Suprapubic skin (tissue), 4 donors: ENCODE data around the gene ATP6V1D. TPM values are rescaled to one million over a fixed set of nuclear protein-coding genes. Genes with fewer than 3 reads are reported as not detected.

Experiments
- DNase-seq, 2 donors: peaks; one replicate each; pipeline ENCODE4 v3.0.0-alpha.2; 2019; ENCODE audit warnings: low spot score in 2 of 2
- H3K27ac ChIP-seq: fragments of 200-600 bp; sonication (generic); one replicate; pipeline ENCODE4 v1.5.1; 2019
- H3K27me3 ChIP-seq: fragments of 200-600 bp; sonication (generic); one replicate; pipeline ENCODE4 v1.5.1; 2019
- H3K36me3 ChIP-seq: fragments of 200-600 bp; sonication (generic); one replicate; pipeline ENCODE4 v1.5.1; 2019
- H3K4me1 ChIP-seq: fragments of 200-600 bp; sonication (generic); one replicate; pipeline ENCODE4 v1.5.1; 2019
- H3K4me3 ChIP-seq: fragments of 200-600 bp; sonication (generic); one replicate; pipeline ENCODE4 v1.5.1; 2019; ENCODE audit warnings: mild to moderate bottlenecking
- H3K9me3 ChIP-seq: fragments of 200-600 bp; sonication (generic); one replicate; pipeline ENCODE4 v1.5.1; 2019
- CTCF ChIP-seq, 2 donors: fragments of 200-600 bp in 1 of 2; fragments of 450-650 bp in 1 of 2; sonication (generic) in 1 of 2; IDR thresholded peaks; one replicate each; pipeline ENCODE4 v1.5.1; 2016 to 2019; ENCODE audit warnings: antibody characterized with exemption in 2 of 2, mild to moderate bottlenecking in 1 of 2, moderate library complexity in 1 of 2
- EP300 ChIP-seq: sonication (generic); formaldehyde crosslinking; IDR thresholded peaks from one replicate; pipeline ENCODE4 v1.6.1; 2017; ENCODE audit warnings: antibody characterized with exemption
- POLR2A ChIP-seq, 2 donors: fragments of 450-650 bp; IDR thresholded peaks; one replicate each; pipeline ENCODE4 v1.6.1; 2017; ENCODE audit warnings: antibody characterized with exemption in 2 of 2, mild to moderate bottlenecking in 2 of 2, moderate library complexity in 2 of 2
- POLR2AphosphoS5 ChIP-seq, 3 donors: sonication (generic); formaldehyde crosslinking; IDR thresholded peaks; one replicate each; pipeline ENCODE4 v1.6.1; 2017; ENCODE audit warnings: antibody characterized with exemption in 3 of 3
- WGBS: methylation state at CpG from one replicate; pipeline ENCODE4 v1.1.5; 2018; 5-methylcytosine and 5-hydroxymethylcytosine counted together
- total RNA-seq, 4 donors: library from RNA; depleted of rRNA; stranded (reverse); fragments of >200 nt; gene quantifications; one replicate each; pipeline ENCODE4 v1.1.0, GENCODE V29; 2016

ATP6V1D gene
- total RNA-seq, 4 donors from 2014 or later, result 61.0 to 100 (median 83.1) TPM

GRCh38 chr14:67319142-67319541 is 40.5 kb downstream of the ATP6V1D start:
- H3K9me3 ChIP-seq, result no peaks in the 10 kb centered on the region
- no peak overlapping the region for H3K27ac ChIP-seq
- DNase-seq, result no peak
- H3K36me3 ChIP-seq, result peaks cover 72% of the 10 kb centered on the region
- no peak overlapping the region for H3K4me3 ChIP-seq
- no peaks in the 10 kb centered on the region for H3K4me1 ChIP-seq
- no peaks in the 10 kb centered on the region for H3K27me3 ChIP-seq
- no peak for TF ChIP-seq EP300
- no peak for TF ChIP-seq POLR2AphosphoS5 (IDR thresholded peaks at IDR 0.05)
- TF ChIP-seq POLR2A (IDR thresholded peaks at IDR 0.05), result no peak
- TF ChIP-seq CTCF (IDR thresholded peaks at IDR 0.05), result no peak

- H3K27ac ChIP-seq, result no peak overlapping the region
- DNase-seq, result no peak
- no peaks in the 10 kb centered on the region for H3K27me3 ChIP-seq
- TF ChIP-seq POLR2A (IDR thresholded peaks at IDR 0.05), result no peak
- TF ChIP-seq CTCF (IDR thresholded peaks at IDR 0.05), result no peak
- no peak for TF ChIP-seq EP300
- TF ChIP-seq POLR2AphosphoS5 (IDR thresholded peaks at IDR 0.05), result no peak
- H3K4me1 ChIP-seq, result no peaks in the 10 kb centered on the region
- 69% methylated on average over 1 of the region's 1 CpG for WGBS
- no peaks in the 10 kb centered on the region for H3K9me3 ChIP-seq
- no peak overlapping the region for H3K4me3 ChIP-seq
- peaks cover 70% of the 10 kb centered on the region for H3K36me3 ChIP-seq
Measured at GRCh38 chr14:67317822-67318221, 41.8 kb downstream of the ATP6V1D start.

GRCh38 chr14:67313153-67313552 is 46.5 kb downstream of the ATP6V1D start:
- H3K27ac ChIP-seq, result no peak overlapping the region
- TF ChIP-seq EP300 (no peak), POLR2AphosphoS5 (IDR thresholded peaks at IDR 0.05) (no peak), POLR2A (IDR thresholded peaks at IDR 0.05) (no peak), CTCF (IDR thresholded peaks at IDR 0.05) (no peak)
- no peak for DNase-seq
- no peaks in the 10 kb centered on the region for H3K27me3 ChIP-seq
- no peak overlapping the region for H3K4me3 ChIP-seq
- 85% methylated on average over 1 of the region's 1 CpG for WGBS
- H3K36me3 ChIP-seq, result peaks cover 48% of the 10 kb centered on the region
- H3K4me1 ChIP-seq, result no peaks in the 10 kb centered on the region
- H3K9me3 ChIP-seq, result no peaks in the 10 kb centered on the region

GRCh38 chr14:67311868-67312267 is 47.7 kb downstream of the ATP6V1D start:
- no peak overlapping the region for H3K27ac ChIP-seq
- 94% methylated on average over 2 of the region's 2 CpGs for WGBS
- no peak for DNase-seq
- TF ChIP-seq POLR2AphosphoS5 (IDR thresholded peaks at IDR 0.05) (no peak), CTCF (IDR thresholded peaks at IDR 0.05) (no peak), EP300 (no peak), POLR2A (IDR thresholded peaks at IDR 0.05) (no peak)
- H3K27me3 ChIP-seq, result no peaks in the 10 kb centered on the region
- no peak overlapping the region for H3K4me3 ChIP-seq
- peaks cover 41% of the 10 kb centered on the region for H3K36me3 ChIP-seq
- H3K4me1 ChIP-seq, result no peaks in the 10 kb centered on the region
- H3K9me3 ChIP-seq, result no peaks in the 10 kb centered on the region

Other genes with a start within 250 kb of the ATP6V1D start
- gene GARIN2, start 170.4 kb downstream of the ATP6V1D start, total RNA-seq, result under 1 TPM in 2 of 4 donors, not detected in 2; 0.26 to 0.81 TPM
- gene PALS1, start 118.4 kb downstream of the ATP6V1D start, total RNA-seq, result 10 to 100 TPM in 3 of 4 donors, 1 to 10 TPM in 1; 9.0 to 23.4 (median 16.6) TPM
- gene EIF2S1, start 524 bp upstream of the ATP6V1D start, total RNA-seq, result 10 to 100 TPM; 54.1 to 89.9 (median 60.1) TPM
- 10 to 100 TPM; 18.1 to 39.7 (median 24.7) TPM for gene PLEK2, start 52.4 kb upstream of the ATP6V1D start, total RNA-seq
- gene TMEM229B, start 128.9 kb upstream of the ATP6V1D start, total RNA-seq, result 1 to 10 TPM; 1.5 to 3.3 (median 1.8) TPM
- gene PLEKHH1, start 173.5 kb upstream of the ATP6V1D start, total RNA-seq, result 10 to 100 TPM; 15.3 to 75.6 (median 23.7) TPM
- 10 to 100 TPM; 29.6 to 50.5 (median 36.4) TPM for gene PIGH, start 240.5 kb upstream of the ATP6V1D start, total RNA-seq